ENCODE data around the gene CDK6.
A peak's percentile ranks its signal among the peaks of the same experiment; 100 is the strongest.

The CDK6 gene

DNA sequence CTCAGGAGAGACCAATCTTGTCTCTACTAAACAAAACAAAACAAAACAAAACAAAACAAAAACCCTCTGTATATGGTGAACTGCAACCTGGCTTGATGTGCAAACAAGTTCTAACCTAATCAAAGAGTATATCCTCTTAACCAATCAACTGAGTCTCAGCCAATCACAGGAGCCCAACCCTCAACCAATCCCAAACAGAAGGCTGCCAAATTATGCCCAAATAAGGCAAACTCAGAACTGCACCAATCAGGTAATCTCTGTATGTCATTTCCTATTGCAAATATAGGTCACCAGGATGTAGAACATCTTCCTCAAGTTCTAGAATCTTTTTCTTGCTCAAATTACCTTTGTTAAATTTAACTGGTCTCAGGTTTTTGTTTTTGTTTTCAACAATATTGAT lies 251.4 kb downstream of the CDK6 start:
- peak overlapping the region; percentile 9 for H3K27ac ChIP-seq
- no peaks in the 10 kb centered on the region for H3K36me3 ChIP-seq (ENCODE audit: control insufficient read depth, insufficient read depth, low read length)
- H3K4me2 ChIP-seq (ENCODE audit: low read length): no peak overlapping the region
- no peak overlapping the region for H3K9ac ChIP-seq
- peaks cover 8% of the 10 kb centered on the region for H3K4me1 ChIP-seq
- TF ChIP-seq, protein P1, sequence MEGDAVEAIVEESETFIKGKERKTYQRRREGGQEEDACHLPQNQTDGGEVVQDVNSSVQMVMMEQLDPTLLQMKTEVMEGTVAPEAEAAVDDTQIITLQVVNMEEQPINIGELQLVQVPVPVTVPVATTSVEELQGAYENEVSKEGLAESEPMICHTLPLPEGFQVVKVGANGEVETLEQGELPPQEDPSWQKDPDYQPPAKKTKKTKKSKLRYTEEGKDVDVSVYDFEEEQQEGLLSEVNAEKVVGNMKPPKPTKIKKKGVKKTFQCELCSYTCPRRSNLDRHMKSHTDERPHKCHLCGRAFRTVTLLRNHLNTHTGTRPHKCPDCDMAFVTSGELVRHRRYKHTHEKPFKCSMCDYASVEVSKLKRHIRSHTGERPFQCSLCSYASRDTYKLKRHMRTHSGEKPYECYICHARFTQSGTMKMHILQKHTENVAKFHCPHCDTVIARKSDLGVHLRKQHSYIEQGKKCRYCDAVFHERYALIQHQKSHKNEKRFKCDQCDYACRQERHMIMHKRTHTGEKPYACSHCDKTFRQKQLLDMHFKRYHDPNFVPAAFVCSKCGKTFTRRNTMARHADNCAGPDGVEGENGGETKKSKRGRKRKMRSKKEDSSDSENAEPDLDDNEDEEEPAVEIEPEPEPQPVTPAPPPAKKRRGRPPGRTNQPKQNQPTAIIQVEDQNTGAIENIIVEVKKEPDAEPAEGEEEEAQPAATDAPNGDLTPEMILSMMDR (IDR thresholded peaks at IDR 0.05): no peak
- peaks cover 50% of the 10 kb centered on the region for H3K79me2 ChIP-seq
- H3K27me3 ChIP-seq (ENCODE audit: control insufficient read depth, insufficient read depth, low read length): no peaks in the 10 kb centered on the region
- no peak overlapping the region for H3K4me3 ChIP-seq (ENCODE audit: low read depth, low read length)
- no peaks in the 10 kb centered on the region for H3K9me3 ChIP-seq (ENCODE audit: control insufficient read depth, low read length)
- H2AFZ ChIP-seq: no peak overlapping the region

DNA sequence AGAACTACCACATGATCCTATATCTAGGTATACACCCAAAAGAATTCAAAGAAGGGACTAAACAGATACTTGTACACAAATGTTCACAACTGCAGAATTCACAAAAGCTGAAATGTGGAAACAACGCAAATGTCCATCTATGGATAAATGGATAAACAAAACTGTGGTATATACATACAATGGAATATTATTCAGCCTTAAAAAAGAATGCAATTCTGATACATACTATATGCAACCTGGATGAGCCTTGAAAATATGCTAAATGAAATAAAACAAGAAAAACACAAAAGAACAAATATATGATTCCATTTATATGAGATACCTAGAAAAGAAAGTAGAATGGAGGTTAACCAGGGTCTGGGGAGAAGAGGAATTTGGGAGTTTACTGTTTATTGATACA lies 253.4 kb downstream of the CDK6 start:
- Histone ChIP-seq H2AFZ (no peak overlapping the region), H3K27me3 (ENCODE audit: control insufficient read depth, insufficient read depth, low read length) (no peaks in the 10 kb centered on the region), H3K79me2 (peaks cover 32% of the 10 kb centered on the region), H3K36me3 (ENCODE audit: control insufficient read depth, insufficient read depth, low read length) (no peaks in the 10 kb centered on the region), H3K4me1 (peaks cover 3% of the 10 kb centered on the region), H3K27ac (no peak overlapping the region), H3K4me3 (ENCODE audit: low read depth, low read length) (no peak overlapping the region), H3K9ac (no peak overlapping the region), H3K9me3 (ENCODE audit: control insufficient read depth, low read length) (no peaks in the 10 kb centered on the region), H3K4me2 (ENCODE audit: low read length) (no peak overlapping the region)
- TF ChIP-seq, protein P1 (IDR thresholded peaks at IDR 0.05): no peak

DNA sequence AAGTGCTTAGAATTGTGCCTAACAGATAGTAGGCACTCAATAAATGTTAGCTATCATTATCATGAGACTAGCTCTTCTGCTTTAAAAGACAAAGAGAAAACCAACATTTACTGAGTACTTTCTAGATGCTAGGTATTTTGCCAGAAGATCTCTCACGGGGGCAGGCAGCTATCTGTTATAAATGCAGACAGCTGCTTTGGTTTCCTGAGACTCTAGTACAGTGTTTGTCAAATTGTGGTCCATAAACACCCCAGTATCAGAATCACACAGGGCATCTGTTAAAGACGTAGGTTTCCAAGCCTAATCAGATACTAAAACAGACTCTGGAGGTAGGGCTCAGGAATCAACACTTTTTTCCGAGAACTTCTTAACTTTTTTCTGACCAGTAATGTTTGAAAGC lies 260.1 kb downstream of the CDK6 start:
- TF ChIP-seq, protein P1 (IDR thresholded peaks at IDR 0.05): no peak
- H3K9ac ChIP-seq: no peak overlapping the region
- no peaks in the 10 kb centered on the region for H3K9me3 ChIP-seq (ENCODE audit: control insufficient read depth, low read length)
- peaks cover 6% of the 10 kb centered on the region for H3K79me2 ChIP-seq
- H3K4me2 ChIP-seq (ENCODE audit: low read length): no peak overlapping the region
- no peak overlapping the region for H3K4me3 ChIP-seq (ENCODE audit: low read depth, low read length)
- no peaks in the 10 kb centered on the region for H3K36me3 ChIP-seq (ENCODE audit: control insufficient read depth, insufficient read depth, low read length)
- no peak overlapping the region for H3K27ac ChIP-seq
- H3K27me3 ChIP-seq (ENCODE audit: control insufficient read depth, insufficient read depth, low read length): no peaks in the 10 kb centered on the region
- H3K4me1 ChIP-seq: no peaks in the 10 kb centered on the region
- no peak overlapping the region for H2AFZ ChIP-seq

DNA sequence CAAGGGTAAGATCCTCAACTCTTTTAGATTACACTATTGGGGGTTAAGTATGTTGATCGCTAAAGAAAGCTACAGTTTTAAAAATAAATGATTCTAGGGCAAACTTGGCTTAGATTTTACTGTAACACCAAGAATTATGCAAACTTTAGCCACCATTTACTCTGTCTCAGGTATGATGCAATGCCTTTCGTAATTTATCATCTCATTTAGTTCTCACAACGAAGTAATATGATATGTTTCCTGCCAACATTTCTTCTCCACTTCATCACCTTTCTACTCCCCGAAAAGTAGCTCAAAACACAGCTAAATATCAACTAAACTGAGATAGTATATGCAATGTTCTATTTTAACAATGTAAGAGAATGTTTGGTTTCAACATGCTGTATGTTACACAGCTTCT lies 267.2 kb downstream of the CDK6 start:
- Histone ChIP-seq H3K9ac (no peak overlapping the region), H3K36me3 (ENCODE audit: control insufficient read depth, insufficient read depth, low read length) (no peaks in the 10 kb centered on the region), H2AFZ (no peak overlapping the region), H3K4me1 (no peaks in the 10 kb centered on the region), H3K27me3 (ENCODE audit: control insufficient read depth, insufficient read depth, low read length) (no peaks in the 10 kb centered on the region), H3K27ac (no peak overlapping the region), H3K4me3 (ENCODE audit: low read depth, low read length) (no peak overlapping the region), H3K4me2 (ENCODE audit: low read length) (no peak overlapping the region), H3K9me3 (ENCODE audit: control insufficient read depth, low read length) (no peaks in the 10 kb centered on the region), H3K79me2 (no peaks in the 10 kb centered on the region)
- TF ChIP-seq, protein P1 (IDR thresholded peaks at IDR 0.05): no peak

DNA sequence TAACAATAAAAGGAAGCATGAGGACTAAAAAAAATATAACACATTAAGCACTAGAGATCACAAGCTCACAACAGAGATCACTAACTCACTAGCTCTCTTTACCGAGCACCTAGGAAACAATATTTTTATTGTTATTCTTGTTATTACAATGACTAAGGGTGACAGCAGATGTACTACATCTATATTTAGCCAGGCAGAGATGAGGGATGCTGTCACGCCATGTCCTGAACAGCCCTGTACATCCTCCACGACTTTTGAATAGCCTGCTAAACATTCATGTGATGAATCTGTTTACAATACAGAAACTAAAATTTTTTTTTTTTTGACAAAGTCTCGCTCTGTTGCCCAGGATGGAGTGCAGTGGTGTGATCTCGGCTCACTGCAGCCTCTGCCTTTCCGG lies 268.9 kb downstream of the CDK6 start:
- Histone ChIP-seq H3K79me2 (no peaks in the 10 kb centered on the region), H3K4me1 (no peaks in the 10 kb centered on the region), H3K9me3 (ENCODE audit: control insufficient read depth, low read length) (no peaks in the 10 kb centered on the region), H3K4me3 (ENCODE audit: low read depth, low read length) (no peak overlapping the region), H3K36me3 (ENCODE audit: control insufficient read depth, insufficient read depth, low read length) (no peaks in the 10 kb centered on the region), H3K27ac (no peak overlapping the region), H2AFZ (no peak overlapping the region), H3K27me3 (ENCODE audit: control insufficient read depth, insufficient read depth, low read length) (no peaks in the 10 kb centered on the region), H3K4me2 (ENCODE audit: low read length) (no peak overlapping the region), H3K9ac (no peak overlapping the region)
- TF ChIP-seq, protein P1 (IDR thresholded peaks at IDR 0.05): no peak
